Upper lobe of left lung (tissue), 6 donors: ENCODE data around the gene REEP6. TPM values are rescaled to one million over a fixed set of nuclear protein-coding genes. Genes with fewer than 3 reads are reported as not detected.

ENCODE experiments used
- ATAC-seq, 2 donors: fragments of 200-7000 bp; cut with Tn5 transposase; one replicate each; pipeline ENCODE4 v1.9.1; 2022; ENCODE audit warnings: mild to moderate bottlenecking in 2 of 2, moderate library complexity in 2 of 2; ENCODE audit not compliant: low FRiP score in 2 of 2
- DNase-seq, 2 donors: peaks; one replicate each; pipeline ENCODE4 v3.0.0-alpha.2; 2019 to 2020
- H3K27ac ChIP-seq, 4 donors: fragments of 200-600 bp; sonication (generic); one replicate each; pipeline ENCODE4 v1.5.1; 2016 to 2019
- H3K27me3 ChIP-seq, 4 donors: fragments of 200-600 bp; sonication (generic); one replicate each; pipeline ENCODE4 v1.5.1; 2017 to 2019
- H3K36me3 ChIP-seq, 4 donors: fragments of 200-600 bp; sonication (generic); one replicate each; pipeline ENCODE4 v1.5.1; 2016 to 2019
- H3K4me1 ChIP-seq, 4 donors: fragments of 200-600 bp; sonication (generic); one replicate each; pipeline ENCODE4 v1.5.1; 2018 to 2019
- H3K4me3 ChIP-seq, 4 donors: fragments of 200-600 bp; sonication (generic); one replicate each; pipeline ENCODE4 v1.5.1; 2017 to 2019; ENCODE audit warnings: mild to moderate bottlenecking in 2 of 4, moderate library complexity in 1 of 4
- H3K9me3 ChIP-seq, 4 donors: fragments of 200-600 bp; sonication (generic); one replicate each; pipeline ENCODE4 v1.5.1; 2018 to 2019
- EP300 ChIP-seq, 4 donors: sonication (generic); formaldehyde crosslinking; IDR thresholded peaks; one replicate each; pipeline ENCODE4 v1.5.1; 2017; ENCODE audit warnings: antibody characterized with exemption in 4 of 4, control low read depth in 2 of 4
- POLR2A ChIP-seq, 4 donors: fragments of 450-650 bp; IDR thresholded peaks; one replicate each; pipeline ENCODE4 v1.5.1; 2016 to 2017; ENCODE audit warnings: antibody characterized with exemption in 4 of 4, mild to moderate bottlenecking in 2 of 4
- POLR2AphosphoS5 ChIP-seq, 2 donors: sonication (generic); formaldehyde crosslinking; IDR thresholded peaks; one replicate each; pipeline ENCODE4 v1.5.1; 2017; ENCODE audit warnings: antibody characterized with exemption in 2 of 2
- WGBS, 2 donors: methylation state at CpG; one replicate each; pipeline ENCODE4 v1.1.5; 2017 to 2018; 5-methylcytosine and 5-hydroxymethylcytosine counted together
- total RNA-seq, 6 donors: library from RNA; depleted of rRNA in 4 of 6; stranded (reverse); fragments of >200 nt in 4 of 6; gene quantifications; one replicate each; pipeline versions ENCODE4 v1.1.0 to v1.2.1, GENCODE V29; 2016 to 2021
- TF ChIP-seq, protein P1 (sequence below), 6 experiments: fragments of 450-650 bp in 4 of 6; fragments of 200-600 bp in 2 of 6; sonication (generic) in 2 of 6; IDR thresholded peaks; one replicate each; pipeline ENCODE4 v1.5.1; 2016 to 2019; ENCODE audit warnings: antibody characterized with exemption in 6 of 6
- donor health status: DM: no; HTN: no; CAD: no; lungs with moderate emphysema.
- donor health status: DM: no; HTN: yes; CAD: no; lungs with severe emphysema.

The REEP6 gene
- total RNA-seq, 6 donors from 2014 or later, result 2.0 to 7.8 (median 3.1) TPM

DNA sequence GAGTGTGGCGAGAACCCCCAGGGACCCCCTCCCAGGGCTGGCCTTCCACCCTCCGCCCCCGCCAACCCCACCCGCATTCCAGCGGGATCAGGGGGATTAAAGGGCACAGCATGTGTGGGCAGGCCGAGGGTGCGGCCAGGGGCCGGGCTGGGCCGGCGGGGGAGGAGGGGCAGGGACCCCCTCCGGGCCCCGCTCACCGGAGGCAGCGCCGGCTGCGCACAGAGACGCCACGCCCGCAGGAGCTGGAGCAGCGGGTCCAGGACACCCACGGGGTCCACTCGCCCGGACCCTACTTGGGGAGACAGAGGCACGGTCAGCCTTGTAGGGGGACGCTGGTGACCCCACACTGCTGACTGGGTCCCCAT is 19.4 kb downstream of the REEP6 start:
- H3K4me1 ChIP-seq, result peaks cover 16 to 32% (median 24%) of the 10 kb centered on the region in 4 donors
- WGBS, 2 donors, result 33% methylated on average over 18 of the region's 25 CpGs; no CpG with 5 or more reads in 1 of the 2 donors
- ATAC-seq, result no peak
- no peak overlapping the region for H3K4me3 ChIP-seq
- H3K27me3 ChIP-seq, result peaks cover 0 to 27% (median 12%) of the 10 kb centered on the region in 4 donors
- TF ChIP-seq POLR2A (IDR thresholded peaks at IDR 0.05), result no peak
- TF ChIP-seq POLR2AphosphoS5 (IDR thresholded peaks at IDR 0.05), result no peak
- TF ChIP-seq, protein P1, sequence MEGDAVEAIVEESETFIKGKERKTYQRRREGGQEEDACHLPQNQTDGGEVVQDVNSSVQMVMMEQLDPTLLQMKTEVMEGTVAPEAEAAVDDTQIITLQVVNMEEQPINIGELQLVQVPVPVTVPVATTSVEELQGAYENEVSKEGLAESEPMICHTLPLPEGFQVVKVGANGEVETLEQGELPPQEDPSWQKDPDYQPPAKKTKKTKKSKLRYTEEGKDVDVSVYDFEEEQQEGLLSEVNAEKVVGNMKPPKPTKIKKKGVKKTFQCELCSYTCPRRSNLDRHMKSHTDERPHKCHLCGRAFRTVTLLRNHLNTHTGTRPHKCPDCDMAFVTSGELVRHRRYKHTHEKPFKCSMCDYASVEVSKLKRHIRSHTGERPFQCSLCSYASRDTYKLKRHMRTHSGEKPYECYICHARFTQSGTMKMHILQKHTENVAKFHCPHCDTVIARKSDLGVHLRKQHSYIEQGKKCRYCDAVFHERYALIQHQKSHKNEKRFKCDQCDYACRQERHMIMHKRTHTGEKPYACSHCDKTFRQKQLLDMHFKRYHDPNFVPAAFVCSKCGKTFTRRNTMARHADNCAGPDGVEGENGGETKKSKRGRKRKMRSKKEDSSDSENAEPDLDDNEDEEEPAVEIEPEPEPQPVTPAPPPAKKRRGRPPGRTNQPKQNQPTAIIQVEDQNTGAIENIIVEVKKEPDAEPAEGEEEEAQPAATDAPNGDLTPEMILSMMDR (IDR thresholded peaks at IDR 0.05), result no peak
- no peak for TF ChIP-seq EP300 (IDR thresholded peaks at IDR 0.05)
- H3K36me3 ChIP-seq, result no peaks in the 10 kb centered on the region
- no peak overlapping the region for H3K27ac ChIP-seq
- H3K9me3 ChIP-seq, result peaks cover 0 to 4% (median 0%) of the 10 kb centered on the region in 4 donors
- DNase-seq, result no peak

DNA sequence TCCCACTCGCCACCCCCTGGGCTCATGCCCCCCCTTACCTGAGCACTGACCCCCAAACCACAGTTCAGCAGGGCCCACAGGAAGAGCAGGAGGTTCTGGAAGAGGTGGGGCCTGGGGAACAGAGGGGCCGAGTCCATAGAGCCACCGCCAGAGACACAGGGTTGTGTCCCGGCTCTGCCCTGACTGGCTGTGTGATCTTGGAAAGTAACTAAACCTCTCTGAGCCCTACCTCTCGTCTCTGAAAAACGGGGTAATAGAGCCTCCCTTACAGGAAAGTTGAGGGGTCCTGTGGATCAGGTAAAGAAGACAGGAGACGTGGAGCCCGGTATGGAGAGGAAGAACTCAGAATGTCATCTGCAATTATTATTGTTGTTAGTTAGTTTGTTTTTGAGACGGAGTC is 19.8 kb downstream of the REEP6 start:
- Histone ChIP-seq H3K36me3 (no peaks in the 10 kb centered on the region), H3K27ac (no peak overlapping the region), H3K9me3 (peaks cover 0 to 4% (median 0%) of the 10 kb centered on the region in 4 donors), H3K4me1 (peaks cover 16 to 32% (median 24%) of the 10 kb centered on the region in 4 donors), H3K4me3 (no peak overlapping the region), H3K27me3 (peaks cover 0 to 27% (median 12%) of the 10 kb centered on the region in 4 donors)
- TF ChIP-seq POLR2AphosphoS5 (IDR thresholded peaks at IDR 0.05), result no peak
- TF ChIP-seq POLR2A (IDR thresholded peaks at IDR 0.05), result no peak
- TF ChIP-seq, protein P1 (IDR thresholded peaks at IDR 0.05), result no peak
- TF ChIP-seq EP300 (IDR thresholded peaks at IDR 0.05), result no peak
- ATAC-seq (no peak), DNase-seq (no peak)
- WGBS, 2 donors, result 32 to 36% methylated on average over 8 to 9 of the region's 9 CpGs

DNA sequence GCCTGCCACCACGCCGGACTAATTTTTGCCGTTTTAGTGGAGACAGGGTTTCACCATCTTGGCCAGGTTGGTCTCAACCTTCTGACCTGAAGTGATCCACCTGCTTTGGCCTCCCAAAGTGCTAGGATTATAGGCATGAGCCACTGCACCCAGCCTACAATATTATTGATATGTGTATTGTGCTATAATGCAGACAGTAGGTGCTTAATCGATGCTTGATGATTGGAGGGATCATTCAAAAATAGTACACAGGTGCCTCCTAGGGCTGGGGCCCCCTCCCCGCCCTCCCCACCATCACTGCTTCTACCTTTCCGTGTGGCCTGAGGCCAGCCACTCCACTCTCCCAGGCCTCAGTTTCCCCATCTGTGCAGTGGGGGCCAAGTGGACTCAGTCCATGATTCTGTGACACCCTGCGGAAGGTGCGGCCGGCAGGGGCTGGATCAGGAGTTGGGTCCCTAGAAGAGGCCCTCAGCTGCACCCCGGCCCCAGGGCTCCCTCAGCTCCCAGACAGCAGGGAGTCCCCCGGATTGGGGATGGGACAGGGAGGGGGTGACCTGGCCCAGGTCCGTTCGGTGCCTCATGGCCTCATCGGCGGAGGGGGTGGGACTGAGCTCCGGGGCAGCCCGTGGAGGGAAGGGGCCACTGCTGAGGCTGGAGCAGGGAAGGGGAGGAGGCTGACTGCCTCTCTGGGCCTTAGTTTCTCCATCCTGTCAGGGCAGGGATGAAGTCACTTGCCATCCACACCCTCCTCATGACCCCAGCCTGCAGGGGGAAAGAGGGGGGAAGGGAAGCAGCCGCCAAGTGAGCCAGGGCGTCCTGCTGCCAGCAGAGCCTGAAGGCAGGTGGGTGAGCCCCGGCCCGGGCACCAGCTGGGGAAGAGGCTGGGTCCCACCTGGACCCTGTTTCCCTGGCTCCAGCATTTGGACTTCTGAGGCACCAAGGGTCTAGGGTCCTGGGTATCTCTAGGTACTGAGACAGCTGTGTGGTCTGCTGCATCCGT is 20.6 kb downstream of the REEP6 start:
- no peak for TF ChIP-seq EP300 (IDR thresholded peaks at IDR 0.05)
- TF ChIP-seq POLR2A (IDR thresholded peaks at IDR 0.05), result no peak
- TF ChIP-seq POLR2AphosphoS5 (IDR thresholded peaks at IDR 0.05), result no peak
- TF ChIP-seq, protein P1 (IDR thresholded peaks at IDR 0.05), result no peak
- no peak overlapping the region for H3K4me3 ChIP-seq
- H3K4me1 ChIP-seq, result peaks cover 16 to 32% (median 24%) of the 10 kb centered on the region in 4 donors
- no peaks in the 10 kb centered on the region for H3K36me3 ChIP-seq
- no peak for DNase-seq
- H3K9me3 ChIP-seq, result peaks cover 0 to 4% (median 0%) of the 10 kb centered on the region in 4 donors
- WGBS, 2 donors, result 57 to 93% methylated on average over 5 to 16 of the region's 22 CpGs
- peaks cover 0 to 27% (median 12%) of the 10 kb centered on the region in 4 donors for H3K27me3 ChIP-seq
- no peak for ATAC-seq
- no peak overlapping the region for H3K27ac ChIP-seq

DNA sequence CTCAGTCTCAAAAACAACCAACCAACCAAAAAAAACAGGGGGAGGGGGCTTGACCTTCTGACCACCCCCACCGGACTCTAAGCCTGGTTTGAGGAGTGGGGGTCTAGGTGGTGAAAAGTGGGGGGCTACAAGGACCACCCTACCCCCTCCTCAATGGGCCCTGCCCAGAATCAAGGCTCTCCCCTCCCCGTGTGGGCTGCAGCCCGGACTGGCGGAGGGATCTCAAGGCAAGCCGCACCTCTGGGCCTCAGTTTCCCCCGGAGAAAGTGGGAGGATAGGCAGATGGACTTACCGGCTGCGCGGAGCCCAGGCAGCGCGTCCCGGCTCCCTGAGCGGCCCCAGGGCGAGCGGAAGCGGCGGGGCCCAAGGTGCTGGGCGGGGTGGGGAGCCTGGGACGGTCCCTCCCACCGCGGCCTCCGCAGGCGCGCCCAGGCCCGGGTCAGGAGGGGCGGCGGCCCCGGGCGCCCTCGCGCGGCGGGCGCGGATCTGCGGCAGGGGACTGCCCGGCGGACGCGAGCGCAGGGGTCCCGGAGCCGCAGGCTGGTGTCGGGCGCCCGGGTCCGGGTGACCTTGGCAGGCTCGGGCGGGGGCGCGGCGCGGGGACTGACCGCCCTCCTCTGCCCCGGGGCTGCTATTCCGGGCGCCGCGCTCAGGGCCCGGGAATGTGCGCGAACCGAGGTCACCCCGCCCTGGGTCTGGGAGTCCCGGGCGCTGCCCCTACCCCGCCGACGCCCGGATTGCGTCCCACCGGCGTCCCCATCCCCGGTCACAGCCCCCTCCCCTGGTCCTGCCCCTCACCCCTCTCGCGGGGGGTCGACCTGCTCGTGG is 21.9 kb downstream of the REEP6 start, which contains the start of gene ADAMTSL5:
Gene ADAMTSL5 (minus strand): TSS at position 349 of the 828 bp plus-strand sequence. CDS start 2,076 bp downstream, outside the sequence.
- no peaks in the 10 kb centered on the region for H3K36me3 ChIP-seq
- DNase-seq (peak; percentile 44 to 90), ATAC-seq (peak in 1 of 2 donors; percentile 75)
- peak within 1 kb of the TSS; percentile 12 to 51 (median 48) for H3K4me3 ChIP-seq
- H3K9me3 ChIP-seq, result peaks cover 0 to 4% (median 0%) of the 10 kb centered on the region in 4 donors
- peak within 1 kb of the TSS in 1 of 4 donors; percentile 28 for H3K27ac ChIP-seq
- peaks cover 0 to 27% (median 12%) of the 10 kb centered on the region in 4 donors for H3K27me3 ChIP-seq
- TF ChIP-seq, protein P1 (IDR thresholded peaks at IDR 0.05), result peak in 4 of 6 experiments; percentile 22 to 54 (median 32)
- no peak for TF ChIP-seq EP300 (IDR thresholded peaks at IDR 0.05)
- WGBS, 2 donors, result 11 to 22% methylated on average over 4 to 19 of the region's 78 CpGs
- H3K4me1 ChIP-seq, result peaks cover 11 to 25% (median 20%) of the 10 kb centered on the region in 4 donors
